ENCODE results near the gene UBAP2L. TPM values are rescaled to one million over a fixed set of nuclear protein-coding genes. Genes with fewer than 3 reads are reported as not detected.
"Not testable (repeated sequence)": the region's sequence is repeated elsewhere in the genome, so short reads cannot be mapped to it uniquely, and the experiment has no call there.

UBAP2L gene
- total RNA-seq, 3 donors from 2014 or later: 92.7 to 119 (median 99.3) TPM

DNA sequence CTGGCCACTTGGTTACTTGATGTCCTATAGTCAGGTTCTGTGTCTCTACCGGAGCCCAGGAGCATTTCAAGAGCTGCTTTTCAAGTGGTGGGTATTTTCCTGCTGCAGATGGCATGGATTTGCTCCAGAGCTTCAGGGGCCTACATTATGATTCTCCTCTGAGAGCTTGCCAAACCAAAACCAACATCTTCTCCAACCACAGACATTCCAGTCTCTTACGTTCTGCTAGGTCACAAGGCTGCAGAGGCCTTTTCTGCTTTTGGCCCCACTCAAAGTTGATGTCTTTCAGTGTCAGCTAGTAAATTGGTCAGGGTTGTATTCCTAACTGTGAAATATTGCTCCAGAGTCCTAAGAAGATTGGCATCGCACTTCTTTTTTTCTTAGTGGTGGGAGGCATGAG lies 85.4 kb downstream of the UBAP2L start:
- Histone ChIP-seq H3K4me1 (ENCODE audit: low read depth) (no peaks in the 10 kb centered on the region), H3K36me3 (ENCODE audit: low read depth) (no peaks in the 10 kb centered on the region), H3K4me3 (no peak overlapping the region), H3K9me3 (no peaks in the 10 kb centered on the region)
- ATAC-seq: no peak
- TF ChIP-seq, protein P1, sequence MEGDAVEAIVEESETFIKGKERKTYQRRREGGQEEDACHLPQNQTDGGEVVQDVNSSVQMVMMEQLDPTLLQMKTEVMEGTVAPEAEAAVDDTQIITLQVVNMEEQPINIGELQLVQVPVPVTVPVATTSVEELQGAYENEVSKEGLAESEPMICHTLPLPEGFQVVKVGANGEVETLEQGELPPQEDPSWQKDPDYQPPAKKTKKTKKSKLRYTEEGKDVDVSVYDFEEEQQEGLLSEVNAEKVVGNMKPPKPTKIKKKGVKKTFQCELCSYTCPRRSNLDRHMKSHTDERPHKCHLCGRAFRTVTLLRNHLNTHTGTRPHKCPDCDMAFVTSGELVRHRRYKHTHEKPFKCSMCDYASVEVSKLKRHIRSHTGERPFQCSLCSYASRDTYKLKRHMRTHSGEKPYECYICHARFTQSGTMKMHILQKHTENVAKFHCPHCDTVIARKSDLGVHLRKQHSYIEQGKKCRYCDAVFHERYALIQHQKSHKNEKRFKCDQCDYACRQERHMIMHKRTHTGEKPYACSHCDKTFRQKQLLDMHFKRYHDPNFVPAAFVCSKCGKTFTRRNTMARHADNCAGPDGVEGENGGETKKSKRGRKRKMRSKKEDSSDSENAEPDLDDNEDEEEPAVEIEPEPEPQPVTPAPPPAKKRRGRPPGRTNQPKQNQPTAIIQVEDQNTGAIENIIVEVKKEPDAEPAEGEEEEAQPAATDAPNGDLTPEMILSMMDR (IDR thresholded peaks at IDR 0.05): no peak
- intact Hi-C loops (cut with DNase I, micrococcal nuclease): no loop called here
- DNase-seq: no peak

GRCh38 chr1:154307670-154308270 lies 87.0 kb downstream of the UBAP2L start:
- ATAC-seq; H3K4me1 ChIP-seq (ENCODE audit: low read depth); DNase-seq; H3K9me3 ChIP-seq; H3K4me3 ChIP-seq; intact Hi-C loops (cut with DNase I, micrococcal nuclease); H3K36me3 ChIP-seq (ENCODE audit: low read depth): not testable (repeated sequence)

DNA sequence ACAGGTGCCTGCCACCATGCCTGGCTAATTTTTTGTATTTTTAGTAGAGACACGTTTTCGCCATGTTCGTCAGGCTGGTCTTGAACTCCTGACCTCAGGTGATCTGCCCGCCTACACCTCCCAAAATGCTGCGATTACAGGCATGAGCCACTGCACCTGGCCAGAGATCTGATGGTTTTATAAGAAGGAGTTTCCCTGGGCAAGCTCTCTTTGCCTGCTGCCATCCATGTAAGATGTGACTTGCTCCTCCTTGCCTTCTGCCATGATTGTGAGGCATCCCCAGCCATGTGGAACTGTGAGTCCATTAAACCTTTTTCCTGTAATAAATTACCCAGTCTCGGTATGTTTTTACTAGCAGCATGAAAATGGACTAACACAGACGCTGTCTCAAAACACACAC lies 88.4 kb downstream of the UBAP2L start:
- DNase-seq; H3K36me3 ChIP-seq (ENCODE audit: low read depth); intact Hi-C loops (cut with DNase I, micrococcal nuclease); H3K4me3 ChIP-seq; ATAC-seq; H3K9me3 ChIP-seq; H3K4me1 ChIP-seq (ENCODE audit: low read depth): not testable (repeated sequence)

DNA sequence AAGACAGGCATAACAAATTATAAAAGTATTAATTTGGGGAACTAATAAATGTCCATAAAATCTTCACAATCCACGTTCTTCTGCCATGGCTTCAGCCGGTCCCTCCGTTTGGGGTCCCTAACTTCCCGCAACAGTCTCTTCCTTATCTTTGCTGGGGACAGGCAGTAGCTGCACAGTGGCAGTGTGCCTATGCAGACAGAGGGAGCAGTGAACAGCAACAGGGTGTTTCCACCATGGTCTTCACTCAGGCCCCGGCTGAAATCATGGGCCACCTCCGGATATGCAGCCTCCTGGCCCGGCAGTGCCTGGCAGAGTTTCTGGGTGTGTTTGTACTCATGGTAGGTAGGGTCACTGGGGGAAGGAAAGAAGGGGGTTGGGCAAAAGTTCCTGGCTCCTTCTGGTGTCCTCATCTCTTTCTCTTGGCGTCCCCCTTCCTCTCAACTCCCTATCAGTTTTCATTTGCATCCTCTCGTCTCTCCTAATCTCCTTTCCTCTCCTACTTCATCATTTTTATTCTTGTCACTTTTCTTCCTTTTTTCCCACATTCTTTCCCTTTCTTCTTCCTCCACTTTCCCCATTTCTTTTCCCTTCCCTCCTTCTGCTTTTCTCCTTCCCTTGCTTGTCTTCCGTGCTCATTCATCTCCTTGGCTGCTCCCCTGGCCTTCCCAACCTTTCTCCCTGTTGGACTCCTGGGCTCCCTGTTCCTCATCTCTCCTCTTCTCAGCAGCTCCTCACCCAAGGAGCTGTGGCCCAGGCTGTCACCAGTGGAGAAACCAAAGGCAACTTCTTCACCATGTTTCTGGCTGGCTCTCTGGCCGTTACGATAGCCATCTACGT lies 91.7 kb downstream of the UBAP2L start:
- H3K9me3 ChIP-seq; ATAC-seq; H3K36me3 ChIP-seq (ENCODE audit: low read depth); H3K4me3 ChIP-seq; intact Hi-C loops (cut with DNase I, micrococcal nuclease); H3K4me1 ChIP-seq (ENCODE audit: low read depth); DNase-seq: not testable (repeated sequence)

GRCh38 chr1:154313066-154313356 lies 92.3 kb downstream of the UBAP2L start:
- Histone ChIP-seq H3K36me3 (ENCODE audit: low read depth) (no peaks in the 10 kb centered on the region), H3K4me3 (no peak overlapping the region)
- intact Hi-C loops (cut with DNase I, micrococcal nuclease): no loop called here

GRCh38 chr1:154314226-154314625 lies 93.5 kb downstream of the UBAP2L start:
- DNase-seq; H3K9me3 ChIP-seq; H3K4me3 ChIP-seq; ATAC-seq; intact Hi-C loops (cut with DNase I, micrococcal nuclease); H3K36me3 ChIP-seq (ENCODE audit: low read depth); H3K4me1 ChIP-seq (ENCODE audit: low read depth): not testable (repeated sequence)

More at GRCh38 chr1:154313066-154313356, 92.3 kb downstream of the UBAP2L start:
- peaks cover 7% of the 10 kb centered on the region for H3K9me3 ChIP-seq
- no peak for DNase-seq
- no peaks in the 10 kb centered on the region for H3K4me1 ChIP-seq (ENCODE audit: low read depth)
- no peak for ATAC-seq
- TF ChIP-seq, protein P1 (IDR thresholded peaks at IDR 0.05): no peak

- H3K4me1 ChIP-seq (ENCODE audit: low read depth): no peaks in the 10 kb centered on the region
- TF ChIP-seq, protein P1 (IDR thresholded peaks at IDR 0.05): no peak
- DNase-seq: no peak
- intact Hi-C loops (cut with DNase I, micrococcal nuclease): no loop called here
- no peak overlapping the region for H3K4me3 ChIP-seq
- no peak for ATAC-seq
- peaks cover 7% of the 10 kb centered on the region for H3K9me3 ChIP-seq
- H3K36me3 ChIP-seq (ENCODE audit: low read depth): no peaks in the 10 kb centered on the region
Observed at GRCh38 chr1:154316704-154317103, 95.9 kb downstream of the UBAP2L start.

Data from mucosa of descending colon (tissue), 3 donors.